Stimulated activated CD4-positive, alpha-beta T cell treated with anti-CD3 and anti-CD28 coated beads, Interleukin-15, amount 100 ng/mL, for 24 hours (primary cell): ENCODE measurements around the gene CTNS.

Experiments
- DNase-seq: peaks from one replicate; pipeline ENCODE4 v3.0.0-alpha.2; 2020

Gene CTNS

DNA sequence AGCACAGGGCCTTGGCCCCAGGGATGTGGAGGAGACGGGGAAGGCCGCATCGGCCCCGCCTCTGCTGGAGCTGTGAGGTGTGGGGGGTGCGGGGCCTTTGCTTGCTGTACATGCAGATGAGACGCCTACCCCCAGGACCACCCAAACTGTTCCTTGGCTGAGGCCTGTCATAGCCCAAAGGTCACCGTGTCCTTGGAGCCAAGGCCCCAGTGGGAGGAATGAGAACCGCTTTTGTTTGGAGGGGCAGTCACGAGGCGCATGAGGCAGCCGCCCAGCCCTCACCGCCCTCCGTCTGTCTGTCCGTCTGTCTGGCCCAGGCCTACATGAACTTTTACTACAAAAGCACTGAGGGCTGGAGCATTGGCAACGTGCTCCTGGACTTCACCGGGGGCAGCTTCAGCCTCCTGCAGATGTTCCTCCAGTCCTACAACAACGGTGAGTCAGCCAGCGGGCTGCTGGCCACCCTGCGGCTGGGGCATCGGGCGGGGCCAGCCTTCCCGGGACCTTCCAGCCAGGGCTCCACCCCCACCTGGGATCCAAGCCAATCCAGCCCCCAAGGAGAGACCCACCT lies 23.1 kb downstream of the CTNS start:
- DNase-seq, result no peak

DNA sequence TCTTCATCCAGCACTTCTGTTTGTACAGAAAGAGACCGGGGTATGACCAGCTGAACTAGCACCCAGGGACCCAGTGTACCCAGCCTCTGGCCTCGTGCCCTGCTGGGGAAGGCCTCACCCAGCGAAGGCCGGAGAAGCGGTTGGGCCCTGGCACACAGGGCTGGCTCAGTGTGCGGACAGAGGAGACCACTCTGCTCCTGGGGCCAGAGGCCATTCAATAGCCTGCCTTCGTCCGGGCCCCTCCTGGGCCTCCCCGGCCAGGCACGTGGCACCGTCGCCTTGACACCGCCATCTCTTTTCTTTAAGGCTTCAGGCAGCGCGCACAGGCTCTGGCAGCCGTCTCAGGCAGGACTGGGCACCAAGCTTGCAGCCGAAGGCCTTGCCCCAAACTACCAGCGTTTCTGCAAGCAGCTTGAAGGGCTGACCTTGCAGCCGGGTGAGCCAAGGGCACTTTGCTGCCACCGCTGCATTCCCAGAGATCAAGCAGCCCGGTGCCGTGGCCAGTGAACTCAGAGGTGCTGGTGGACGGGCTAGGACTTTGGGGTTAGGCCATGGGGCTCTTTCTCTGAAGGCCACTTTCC lies 23.8 kb downstream of the CTNS start:
- no peak for DNase-seq

DNA sequence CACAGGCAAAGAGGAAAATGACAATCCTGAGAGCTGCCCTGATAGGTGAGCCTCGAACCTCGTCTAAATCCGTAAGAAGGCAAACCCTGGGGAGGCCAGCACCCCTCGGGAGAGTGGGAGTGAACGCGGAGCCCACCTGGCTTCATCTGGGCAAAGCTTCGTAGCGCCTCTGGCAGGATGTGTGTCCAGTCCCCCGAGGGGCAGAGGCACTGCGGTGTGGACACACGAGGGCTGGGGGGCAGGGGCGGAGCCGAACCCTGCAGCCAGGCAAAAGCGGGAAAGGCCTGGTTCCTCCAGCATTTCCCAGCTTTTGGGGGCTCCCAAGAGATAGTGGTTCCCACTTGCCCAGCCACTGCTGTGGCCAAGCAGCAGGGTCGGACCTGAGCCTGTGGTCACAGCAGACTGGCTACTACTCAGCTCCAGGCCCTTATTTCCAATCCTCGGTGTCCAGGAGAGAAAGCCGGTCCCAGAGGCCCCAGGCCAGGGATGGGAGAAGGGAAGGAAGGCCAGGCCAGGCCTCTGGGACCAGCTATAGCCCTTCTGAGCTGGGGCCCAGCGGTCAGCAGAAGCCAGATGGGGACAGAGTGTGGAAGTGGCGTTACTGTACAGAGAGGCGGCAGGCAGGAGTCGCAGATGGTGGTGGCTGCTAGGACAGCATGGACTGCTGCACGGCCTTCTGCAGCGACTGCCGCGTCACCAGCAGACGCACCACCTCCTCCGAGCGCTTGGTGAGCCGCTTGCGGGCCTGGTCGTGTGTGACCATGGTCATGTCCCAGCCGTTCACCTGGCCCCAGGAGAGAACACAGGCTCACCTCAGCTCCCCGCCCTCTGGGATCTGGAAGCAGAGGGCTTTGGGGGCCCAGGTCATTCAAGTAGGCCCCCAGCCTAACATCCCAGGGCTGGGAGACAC lies 26.8 kb downstream of the CTNS start:
- no peak for DNase-seq

GRCh38 chr17:3665834-3666233 lies 29.3 kb downstream of the CTNS start:
- DNase-seq, result no peak

- DNase-seq, result no peak
These were observed 30.0 kb downstream of the CTNS start for GRCh38 chr17:3666516-3666915.

- DNase-seq, result no peak
These were observed 31.1 kb downstream of the CTNS start for GRCh38 chr17:3667366-3668278.

DNA sequence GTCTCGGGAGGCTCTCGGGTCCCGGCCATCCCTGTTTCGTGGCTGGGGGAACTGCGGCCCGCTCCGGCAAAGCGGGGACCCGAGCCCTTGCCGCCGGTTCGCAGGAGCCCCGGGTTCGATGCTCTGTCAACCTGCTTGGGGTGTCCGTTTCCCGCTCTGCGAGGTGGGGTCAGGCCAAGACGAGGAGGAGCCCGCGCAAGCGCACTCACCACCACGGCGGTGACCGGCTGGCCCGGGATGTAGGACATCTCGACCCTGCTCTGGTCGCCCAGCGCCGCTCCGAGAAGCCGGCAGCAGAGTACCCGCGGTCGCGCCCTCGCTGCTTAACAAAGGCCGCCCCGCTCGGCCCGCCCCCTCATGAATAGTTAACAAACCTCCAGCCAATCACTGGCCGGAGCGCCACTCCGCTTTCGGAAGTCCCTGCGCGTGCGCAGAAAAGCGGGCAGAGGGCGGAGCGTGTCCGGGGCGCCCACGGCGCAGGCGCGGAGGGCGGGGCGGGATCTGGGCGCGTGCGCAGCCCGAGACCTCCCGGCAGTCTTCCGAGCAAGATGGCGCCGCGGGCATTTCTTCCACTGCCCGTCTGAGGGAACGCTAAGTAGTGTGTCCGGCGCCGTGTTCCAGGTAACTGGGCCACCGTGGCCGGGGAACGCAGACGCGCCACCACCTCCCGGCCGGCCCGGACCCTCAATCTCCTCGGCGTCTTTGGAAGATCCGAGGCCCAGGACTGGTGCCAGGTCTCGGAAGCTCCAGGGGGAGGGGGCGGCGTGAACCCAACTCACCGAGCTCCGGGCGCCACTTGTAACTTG lies 31.9 kb downstream of the CTNS start, which contains the start of the genes EMC6 and TAX1BP3:
TSS of gene EMC6 (plus strand) at position 534 of the 806 bp plus-strand sequence. CDS start 335 bp downstream, outside the sequence.
TSS of gene TAX1BP3 (minus strand) at position 300 of the 806 bp plus-strand sequence. CDS start at position 248, 52 bp downstream.
- DNase-seq, result peak; percentile 98

GRCh38 chr17:3669085-3669347 lies 32.5 kb downstream of the CTNS start:
- DNase-seq, result no peak

GRCh38 chr17:3669548-3669947 lies 33.0 kb downstream of the CTNS start:
- DNase-seq, result no peak

DNA sequence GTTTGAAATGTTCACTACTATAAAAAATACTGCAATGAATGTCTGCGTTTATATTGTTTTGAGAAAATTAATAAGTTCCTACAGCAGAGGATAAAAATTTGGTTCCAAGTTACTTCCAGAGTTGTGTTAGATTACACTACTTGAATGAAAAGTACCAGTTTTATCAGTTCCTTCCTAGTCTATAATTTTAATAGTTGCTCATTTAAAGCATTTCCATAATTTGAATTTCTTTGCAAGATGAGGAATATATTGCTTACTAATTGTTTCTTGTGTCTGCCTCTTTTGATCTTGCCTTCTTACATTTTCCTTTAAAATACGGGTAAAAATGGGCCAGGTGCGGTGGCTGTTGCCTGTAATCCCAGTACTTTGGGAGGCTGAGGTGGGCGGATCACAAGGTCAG lies 36.0 kb downstream of the CTNS start:
- no peak for DNase-seq

DNA sequence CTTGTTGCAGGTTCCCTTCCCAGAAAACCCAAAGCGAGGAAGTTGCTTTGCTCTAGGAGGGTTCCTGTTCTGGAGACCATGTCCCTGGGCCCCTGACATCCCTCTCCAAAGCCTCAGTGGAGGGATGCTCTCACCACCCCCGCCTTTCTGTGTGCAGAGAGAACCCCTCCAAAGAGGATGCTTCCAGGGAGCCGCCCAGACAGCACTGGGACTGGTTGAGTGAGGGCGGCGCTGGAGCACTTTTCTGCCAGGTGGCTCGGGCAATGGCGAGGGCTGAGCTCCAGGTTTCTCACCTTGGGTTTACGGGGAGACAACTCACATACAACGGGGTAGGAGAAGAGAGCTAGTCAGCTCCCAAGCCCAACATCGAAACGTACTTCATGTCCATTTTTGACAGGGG lies 39.3 kb downstream of the CTNS start:
- DNase-seq, result no peak

DNA sequence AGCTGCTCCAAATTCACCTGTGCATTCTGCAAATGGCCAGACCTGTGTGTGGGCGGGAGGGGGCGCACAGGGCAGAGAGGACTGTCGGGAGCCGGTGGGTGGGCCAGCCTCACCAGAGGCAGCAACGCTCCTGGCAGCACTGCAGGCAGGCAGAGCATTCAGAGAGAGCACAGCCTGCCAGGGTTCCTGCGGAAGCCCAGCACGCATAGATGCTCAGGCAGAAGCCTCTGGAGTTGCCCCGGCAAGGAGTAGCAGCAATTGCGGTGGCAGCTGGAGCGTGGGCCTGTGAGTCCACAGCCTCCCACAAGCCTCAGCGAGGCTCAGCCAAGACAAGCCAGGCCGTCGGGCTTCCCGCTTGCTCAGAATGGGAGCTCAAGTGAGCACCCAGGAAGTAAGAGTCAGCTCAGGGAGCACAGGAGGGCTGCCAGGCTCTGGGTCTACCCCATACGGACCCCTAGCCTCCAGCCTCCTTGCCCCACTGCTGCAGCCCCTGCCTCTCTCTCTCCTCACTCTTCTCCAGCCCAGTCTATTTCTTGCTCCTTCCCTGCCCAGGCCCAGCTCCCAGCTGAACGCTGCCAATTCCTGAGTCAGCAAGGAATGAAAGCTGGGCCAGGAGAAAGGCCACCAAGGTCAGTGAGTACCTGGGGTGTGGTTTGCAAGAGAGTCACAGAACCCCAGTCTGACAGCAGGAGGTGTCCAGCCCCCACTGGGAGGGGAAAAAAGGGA lies 41.7 kb downstream of the CTNS start:
- DNase-seq, result no peak

DNA sequence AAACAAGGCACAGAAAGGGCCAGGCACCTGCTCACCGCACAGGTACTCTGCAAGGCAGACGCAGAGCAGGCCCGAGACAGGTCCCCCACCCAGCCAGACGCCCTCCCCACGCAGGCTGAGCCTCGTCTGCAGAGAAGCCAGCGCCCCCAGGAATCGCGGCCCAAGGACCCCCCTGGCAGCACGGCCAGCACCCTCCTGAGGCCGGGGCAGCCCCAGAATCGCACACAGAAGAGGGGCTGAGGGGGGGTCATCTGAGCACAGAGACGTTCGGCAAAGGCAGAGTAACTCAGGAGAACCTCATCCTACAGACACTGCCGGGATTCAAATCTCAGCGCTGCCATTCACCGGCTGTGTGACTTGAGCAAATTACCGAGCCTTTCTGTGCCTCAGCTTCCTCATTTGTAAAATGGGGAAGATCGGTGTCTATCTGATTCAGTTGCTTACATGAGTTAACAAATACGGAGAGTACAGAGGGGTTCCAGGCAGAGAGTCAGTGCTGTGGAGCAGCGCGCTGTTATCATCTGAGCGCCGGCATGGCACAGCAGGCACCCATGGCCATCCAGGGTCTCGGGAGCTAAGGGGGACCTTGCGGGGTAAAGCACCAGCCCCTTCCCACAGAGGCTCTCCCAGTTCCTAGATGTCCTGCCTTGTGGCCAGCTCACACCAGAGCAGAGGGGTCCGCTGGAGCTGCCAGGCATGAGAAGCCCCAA lies 42.4 kb downstream of the CTNS start:
- no peak for DNase-seq

GRCh38 chr17:3679531-3680126 lies 43.1 kb downstream of the CTNS start:
- no peak for DNase-seq

DNA sequence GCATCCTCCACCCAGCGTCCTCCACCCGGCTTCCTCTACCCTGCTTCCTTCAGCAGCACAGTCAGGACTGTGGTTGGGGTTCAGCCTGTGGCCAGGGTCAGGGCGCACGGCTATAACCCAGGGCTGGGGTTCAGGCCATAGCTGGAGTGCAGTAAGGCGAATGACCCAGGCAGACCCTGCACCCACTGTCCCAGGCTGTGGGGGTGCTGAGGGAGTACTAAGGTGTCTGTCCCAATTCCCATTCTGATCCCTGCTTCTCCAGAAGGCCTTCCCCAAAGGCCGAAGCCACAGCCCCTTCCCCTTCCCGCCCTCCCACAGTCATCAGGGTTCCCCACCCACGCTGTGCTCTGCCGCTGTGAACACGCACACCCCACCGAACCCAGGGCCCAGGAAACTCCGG lies 44.5 kb downstream of the CTNS start:
- no peak for DNase-seq

GRCh38 chr17:3681565-3681964 lies 45.0 kb downstream of the CTNS start:
- no peak for DNase-seq

GRCh38 chr17:3682033-3682432 lies 45.5 kb downstream of the CTNS start:
- no peak for DNase-seq

DNA sequence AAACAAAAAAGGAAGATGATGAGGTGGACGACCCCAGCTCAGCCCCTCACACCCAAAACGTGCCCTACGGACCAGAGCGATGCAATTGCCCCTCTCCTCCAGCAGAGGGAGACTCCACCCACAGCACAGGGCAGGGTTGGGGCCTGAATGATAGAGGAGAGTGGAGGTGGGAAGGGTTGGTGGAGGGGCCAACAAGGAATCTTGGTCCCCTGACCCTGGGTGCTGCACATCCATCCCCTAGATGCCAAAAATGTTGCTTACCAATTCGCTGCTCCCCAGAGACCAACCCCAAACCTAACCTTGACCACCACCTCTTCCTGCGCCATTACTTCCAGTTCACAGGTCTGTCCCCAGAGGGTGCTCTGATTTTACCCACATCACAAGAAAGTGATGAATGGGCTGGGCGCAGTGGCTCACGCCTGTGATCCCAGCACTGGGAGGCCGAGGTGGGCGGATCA lies 46.5 kb downstream of the CTNS start:
- DNase-seq, result peak; percentile 69

- DNase-seq, result no peak
These were observed 48.6 kb downstream of the CTNS start for GRCh38 chr17:3685174-3685573.

- DNase-seq, result no peak
These were observed 51.5 kb downstream of the CTNS start for GRCh38 chr17:3688027-3688553.
